Left ventricle myocardium superior (tissue), 1 donor: ENCODE data around the gene TTPAL. TPM values are rescaled to one million over a fixed set of nuclear protein-coding genes. Genes with fewer than 3 reads are reported as not detected.

Source experiments
- ATAC-seq: fragments of 200-7000 bp; cut with Tn5 transposase; one replicate; pipeline ENCODE4 v1.9.1; 2020; ENCODE audit warnings: mild to moderate bottlenecking, moderate library complexity
- DNase-seq: peaks from one replicate; pipeline ENCODE4 v3.0.0-alpha.2; 2020
- intact Hi-C: fragments of 100-400 bp; cut with micrococcal nuclease; formaldehyde crosslinking; loops from one replicate; pipeline ENCODE4 v1.11.0; 2022
- long read RNA-seq: library from polyadenylated mRNA; unstranded; transcript quantifications from one replicate; pipeline ENCODE4 v2.0.0, GENCODE V29; 2021
- total RNA-seq: library from RNA; stranded (reverse); fragmentation: NEBNext Ultra II Directional; extraction: Animal tissue kit (Norgen Biotek cat#: 25700); gene quantifications from one replicate; pipeline ENCODE4 v1.2.1, GENCODE V29; 2021
- donor health status: DM: no; HTN: yes; CAD: no; lungs with severe emphysema.

TTPAL gene
- total RNA-seq = 4.1 TPM
- long read RNA-seq, full-length matches to known transcripts = 2 of 3 reads
- long read RNA-seq, partial matches to known transcripts = 0 of 3 reads
- long read RNA-seq, other reads (novel, unspliced or antisense) = 1 of 3 reads

- ATAC-seq = peak; percentile 98
- DNase-seq = peak; percentile 95
- intact Hi-C loops = no loop called here
Observed at GRCh38 chr20:44475694-44476560, at the start of gene TTPAL. TTPAL (plus strand) TSS chr20:44475874; CDS start chr20:44480000, 4,126 bp downstream.

- DNase-seq = no peak
- intact Hi-C loops = no loop called here
- ATAC-seq = no peak
Observed at GRCh38 chr20:44425923-44426322, 49.8 kb upstream of the TTPAL start.

GRCh38 chr20:44426879-44427790 is 48.5 kb upstream of the TTPAL start:
- ATAC-seq (no peak), DNase-seq (no peak)
- intact Hi-C loops = no loop called here

GRCh38 chr20:44427804-44428173 is 47.9 kb upstream of the TTPAL start:
- DNase-seq (no peak), ATAC-seq (no peak)
- intact Hi-C loops = no loop called here

GRCh38 chr20:44428174-44429016 is 47.3 kb upstream of the TTPAL start:
- DNase-seq (no peak), ATAC-seq (no peak)
- intact Hi-C loops = no loop called here

- no peak for DNase-seq
- intact Hi-C loops = no loop called here
Observed at GRCh38 chr20:44429017-44429339, 46.7 kb upstream of the TTPAL start.

GRCh38 chr20:44429419-44430269 is 46.0 kb upstream of the TTPAL start:
- no peak for DNase-seq
- ATAC-seq = no peak
- intact Hi-C loops = no loop called here

More at GRCh38 chr20:44429017-44429339, 46.7 kb upstream of the TTPAL start:
- ATAC-seq = no peak

- no peak for ATAC-seq
- DNase-seq = no peak
- intact Hi-C loops = no loop called here
Observed at GRCh38 chr20:44430270-44431065, 45.2 kb upstream of the TTPAL start.

- DNase-seq (no peak), ATAC-seq (no peak)
- intact Hi-C loops = no loop called here
Observed at GRCh38 chr20:44431118-44431501, 44.6 kb upstream of the TTPAL start.

GRCh38 chr20:44431502-44432234 is 44.0 kb upstream of the TTPAL start:
- intact Hi-C loops = no loop called here
- ATAC-seq (no peak), DNase-seq (no peak)

GRCh38 chr20:44432618-44433577 is 42.8 kb upstream of the TTPAL start:
- ATAC-seq (no peak), DNase-seq (no peak)
- intact Hi-C loops = no loop called here

GRCh38 chr20:44433751-44434538 is 41.7 kb upstream of the TTPAL start:
- intact Hi-C loops = no loop called here

GRCh38 chr20:44435630-44436335 is 39.9 kb upstream of the TTPAL start:
- intact Hi-C loops = no loop called here
- ATAC-seq (no peak), DNase-seq (no peak)

More at GRCh38 chr20:44433751-44434538, 41.7 kb upstream of the TTPAL start:
- ATAC-seq (no peak), DNase-seq (no peak)

GRCh38 chr20:44436393-44436792 is 39.3 kb upstream of the TTPAL start:
- DNase-seq (no peak), ATAC-seq (no peak)
- intact Hi-C loops = no loop called here
